Occipital lobe (tissue), 2 donors: ENCODE results near the gene HDAC11. TPM values are rescaled to one million over a fixed set of nuclear protein-coding genes. Genes with fewer than 3 reads are reported as not detected.
"Not testable (repeated sequence)": the region's sequence is repeated elsewhere in the genome, so short reads cannot be mapped to it uniquely, and the experiment has no call there.

Experiments used
- DNase-seq: peaks from one replicate; lab custom pipeline; 2025; lab: John Stamatoyannopoulos, UW
- total RNA-seq: library from RNA; depleted of rRNA; stranded (reverse); fragments of >200 nt; gene quantifications from one replicate; pipeline ENCODE4 v1.2.3, GENCODE V29; 2014

Gene HDAC11
- total RNA-seq, 1 donor from 2014 or later: 12.6 TPM

- DNase-seq: no peak
Observed at GRCh38 chr3:13492976-13493866, 13.1 kb downstream of the HDAC11 start.

GRCh38 chr3:13493867-13494441 lies 13.8 kb downstream of the HDAC11 start:
- DNase-seq: peak; percentile 65

- peak; percentile 67 for DNase-seq
Observed at GRCh38 chr3:13494463-13495350, 14.6 kb downstream of the HDAC11 start.

- DNase-seq: no peak
Observed at GRCh38 chr3:13495351-13495813, 15.3 kb downstream of the HDAC11 start.

GRCh38 chr3:13495921-13496723 lies 16.0 kb downstream of the HDAC11 start:
- peak; percentile 59 for DNase-seq

GRCh38 chr3:13496879-13497278 lies 16.8 kb downstream of the HDAC11 start:
- DNase-seq: no peak

GRCh38 chr3:13497386-13497785 lies 17.3 kb downstream of the HDAC11 start:
- no peak for DNase-seq

- DNase-seq: no peak
Observed at GRCh38 chr3:13498354-13499060, 18.4 kb downstream of the HDAC11 start.

GRCh38 chr3:13499246-13499645 lies 19.1 kb downstream of the HDAC11 start:
- DNase-seq: not testable (repeated sequence)

- no peak for DNase-seq
Observed at GRCh38 chr3:13500133-13500885, 20.2 kb downstream of the HDAC11 start.

GRCh38 chr3:13501056-13501455 lies 20.9 kb downstream of the HDAC11 start:
- DNase-seq: no peak

GRCh38 chr3:13501521-13501920 lies 21.4 kb downstream of the HDAC11 start:
- DNase-seq: no peak

- no peak for DNase-seq
Observed at GRCh38 chr3:13501958-13502790, 22.1 kb downstream of the HDAC11 start.

GRCh38 chr3:13502791-13503060 lies 22.6 kb downstream of the HDAC11 start:
- no peak for DNase-seq

- no peak for DNase-seq
Observed at GRCh38 chr3:13504161-13504831, 24.2 kb downstream of the HDAC11 start.

GRCh38 chr3:13505147-13506130 lies 25.3 kb downstream of the HDAC11 start:
- DNase-seq: no peak

- DNase-seq: no peak
Observed at GRCh38 chr3:13506239-13506638, 26.1 kb downstream of the HDAC11 start.
